Measurements from ENCODE around the gene RRP15.

DNA sequence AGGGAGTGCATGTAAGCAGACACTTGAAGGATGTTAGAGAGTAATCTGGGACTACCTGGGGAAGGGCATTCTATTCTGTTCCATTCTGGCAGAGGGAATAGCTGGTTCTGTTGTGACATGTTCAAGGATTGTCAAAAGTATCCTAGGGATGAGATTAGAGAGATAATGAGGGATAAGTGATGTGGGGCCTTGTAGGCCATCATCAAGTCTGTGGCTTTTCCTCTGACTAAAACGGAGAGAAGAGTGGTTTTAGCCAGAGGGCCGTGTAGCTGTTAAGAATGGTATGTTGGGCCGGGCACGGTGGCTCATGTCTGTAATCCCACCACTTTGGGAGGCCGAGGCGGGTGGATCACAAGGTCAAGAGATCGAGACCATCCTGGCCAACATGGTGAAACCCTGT is 83.6 kb downstream of the RRP15 start:
- TF ChIP-seq JUN (IDR thresholded peaks at IDR 0.05; ENCODE audit: low read depth, low read length) (no peak), SIN3A (conservative IDR thresholded peaks at IDR 0.05 in 1 of 2, IDR thresholded peaks at IDR 0.05 in 1 of 2; ENCODE audit: low read depth in 1 of 2, low read length in 2 of 2) (no peak), CHD2 (IDR thresholded peaks at IDR 0.05; ENCODE audit: low read length) (no peak)
- TF ChIP-seq, protein P1, sequence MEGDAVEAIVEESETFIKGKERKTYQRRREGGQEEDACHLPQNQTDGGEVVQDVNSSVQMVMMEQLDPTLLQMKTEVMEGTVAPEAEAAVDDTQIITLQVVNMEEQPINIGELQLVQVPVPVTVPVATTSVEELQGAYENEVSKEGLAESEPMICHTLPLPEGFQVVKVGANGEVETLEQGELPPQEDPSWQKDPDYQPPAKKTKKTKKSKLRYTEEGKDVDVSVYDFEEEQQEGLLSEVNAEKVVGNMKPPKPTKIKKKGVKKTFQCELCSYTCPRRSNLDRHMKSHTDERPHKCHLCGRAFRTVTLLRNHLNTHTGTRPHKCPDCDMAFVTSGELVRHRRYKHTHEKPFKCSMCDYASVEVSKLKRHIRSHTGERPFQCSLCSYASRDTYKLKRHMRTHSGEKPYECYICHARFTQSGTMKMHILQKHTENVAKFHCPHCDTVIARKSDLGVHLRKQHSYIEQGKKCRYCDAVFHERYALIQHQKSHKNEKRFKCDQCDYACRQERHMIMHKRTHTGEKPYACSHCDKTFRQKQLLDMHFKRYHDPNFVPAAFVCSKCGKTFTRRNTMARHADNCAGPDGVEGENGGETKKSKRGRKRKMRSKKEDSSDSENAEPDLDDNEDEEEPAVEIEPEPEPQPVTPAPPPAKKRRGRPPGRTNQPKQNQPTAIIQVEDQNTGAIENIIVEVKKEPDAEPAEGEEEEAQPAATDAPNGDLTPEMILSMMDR (IDR thresholded peaks at IDR 0.05; ENCODE audit: control extremely low read depth in 1 of 3, insufficient read depth in 1 of 3, low read depth in 1 of 3, low read length in 3 of 3), result no peak
- TF ChIP-seq, protein P2, sequence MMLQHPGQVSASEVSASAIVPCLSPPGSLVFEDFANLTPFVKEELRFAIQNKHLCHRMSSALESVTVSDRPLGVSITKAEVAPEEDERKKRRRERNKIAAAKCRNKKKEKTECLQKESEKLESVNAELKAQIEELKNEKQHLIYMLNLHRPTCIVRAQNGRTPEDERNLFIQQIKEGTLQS (IDR thresholded peaks at IDR 0.05; ENCODE audit: insufficient read depth, low read depth, low read length), result no peak

All from H1 (cell line).